K562 (cell line): ENCODE data around the gene ACLY. TPM values are rescaled to one million over a fixed set of nuclear protein-coding genes. Genes with fewer than 3 reads are reported as not detected.

Experiments used
- BACH1 ChIP-seq: fragments of 200-800 bp; sonication (Bioruptor generic); IDR thresholded peaks from 2 replicates; pipeline ENCODE4 v1.6.1; 2016; ENCODE audit warnings: missing genetic modification characterization, missing compliant biosample characterization
- CBX5 ChIP-seq: IDR thresholded peaks from 2 replicates; pipeline ENCODE4 v1.6.1; 2014; ENCODE audit warnings: low read depth, borderline replicate concordance
- HNRNPUL1 ChIP-seq: fragments of 200-400 bp; formaldehyde crosslinking; IDR thresholded peaks from 2 replicates; pipeline ENCODE4 v1.6.1; 2017; ENCODE audit warnings: low read length
- HOXB6 ChIP-seq: fragments of 250-450 bp; sonication (Bioruptor Pico); IDR thresholded peaks from 2 replicates; pipeline ENCODE4 v1.5.1; 2022; ENCODE audit warnings: mild to moderate bottlenecking, borderline replicate concordance
- KLF13 ChIP-seq: fragments of 450-650 bp; IDR thresholded peaks from 2 replicates; pipeline ENCODE4 v1.6.1; 2016; ENCODE audit warnings: missing genetic modification characterization, low read depth, mild to moderate bottlenecking, missing compliant biosample characterization, moderate library complexity, borderline replicate concordance
- MAFF ChIP-seq: IDR thresholded peaks from 2 replicates; pipeline ENCODE4 v1.6.1; 2012; ENCODE audit warnings: low read length, improper control_type of control experiment
- MTA3 ChIP-seq: fragments of 450-650 bp; formaldehyde crosslinking; IDR thresholded peaks from 2 replicates; pipeline ENCODE4 v1.6.1; 2017; ENCODE audit warnings: mild to moderate bottlenecking, borderline replicate concordance
- NFIX ChIP-seq: fragments of 250-450 bp; sonication (Bioruptor Pico); IDR thresholded peaks from 2 replicates; pipeline ENCODE4 v1.4.0; 2020; ENCODE audit warnings: low read depth, mild to moderate bottlenecking, moderate library complexity
- POU5F1 ChIP-seq: fragments of 150-350 bp; IDR thresholded peaks from 2 replicates; pipeline ENCODE4 v1.6.1; 2014; ENCODE audit warnings: borderline replicate concordance, low read length, low read depth, mild to moderate bottlenecking; ENCODE audit not compliant: partially characterized antibody
- RB1 ChIP-seq: fragments of 450-650 bp; IDR thresholded peaks from 2 replicates; pipeline ENCODE4 v1.6.1; 2017; ENCODE audit warnings: low read depth, mild to moderate bottlenecking
- RNF2 ChIP-seq: sonication (generic); IDR thresholded peaks from 2 replicates; pipeline ENCODE4 v1.6.1; 2016
- SIRT6 ChIP-seq: IDR thresholded peaks from one replicate; pipeline ENCODE4 v1.6.1; 2012; ENCODE audit warnings: low read depth, mild to moderate bottlenecking, control low read depth, inconsistent platforms, low read length, moderate library complexity
- SNIP1 ChIP-seq: fragments of 450-650 bp; IDR thresholded peaks from 2 replicates; pipeline ENCODE4 v1.7.1; 2017; ENCODE audit warnings: low read depth, mild to moderate bottlenecking
- TCF3 ChIP-seq: sonication (generic); formaldehyde crosslinking; IDR thresholded peaks from 2 replicates; pipeline ENCODE4 v1.4.0; 2020; ENCODE audit warnings: mild to moderate bottlenecking, missing genetic modification reagents
- ZNF408 ChIP-seq: fragments of 250-450 bp; sonication (Bioruptor Pico); IDR thresholded peaks from 2 replicates; pipeline ENCODE4 v1.4.0; 2020; ENCODE audit warnings: low read depth, mild to moderate bottlenecking, moderate library complexity
- polyA plus RNA-seq, 8 experiments: library from polyadenylated mRNA; depleted of rRNA in 4 of 8; stranded (reverse) in 5 of 8; unstranded in 3 of 8; fragments of >200 nt; fragmentation: Nextera tagmentation in 2 of 8; fragmentation: Illumina TruSeq in 1 of 8; extraction: Ambion mirVana in 2 of 8; extraction: Trizol in 1 of 8; gene quantifications; 2 replicates each; pipeline versions ENCODE4 v1.2.1 to v1.2.3, GENCODE V29; 2011 to 2014; ENCODE audit warnings: inconsistent platforms in 1 of 8, missing spikeins in 1 of 8
- total RNA-seq, 7 experiments: library from RNA; depleted of rRNA in 6 of 7; stranded (reverse); fragments of >200 nt in 6 of 7; fragmentation: Illumina TruSeq in 2 of 7; extraction: Trizol in 2 of 7; gene quantifications; 2 replicates each; pipeline versions ENCODE4 v1.2.1 to v1.2.3, GENCODE V29; 2011 to 2021; ENCODE audit warnings: low replicate concordance in 1 of 7
- TF ChIP-seq, protein P1 (sequence below): fragments of 450-650 bp; IDR thresholded peaks from 2 replicates; pipeline ENCODE4 v1.6.1; 2017; ENCODE audit warnings: antibody characterized with exemption, mild to moderate bottlenecking
- TF ChIP-seq, protein P2 (sequence below): sonication (generic); formaldehyde crosslinking; IDR thresholded peaks from 2 replicates; pipeline ENCODE4 v1.5.0; 2020; ENCODE audit warnings: missing genetic modification reagents
- TF ChIP-seq, protein P3 (sequence below): fragments of 450-650 bp; formaldehyde crosslinking; IDR thresholded peaks from 2 replicates; pipeline ENCODE4 v1.4.0; 2020; ENCODE audit warnings: mild to moderate bottlenecking, moderate library complexity
- TF ChIP-seq, protein P4 (sequence below): fragments of 200-800 bp; sonication (Bioruptor generic); IDR thresholded peaks from 2 replicates; pipeline ENCODE4 v1.6.1; 2017; ENCODE audit warnings: missing genetic modification characterization, missing compliant biosample characterization

Gene ACLY
- total and polyA plus RNA-seq, 9 of the 15 experiments (the other 6 are each of a cell fraction or from before 2014, with no cell fraction given), result 42.9 to 280 (median 125) TPM

DNA sequence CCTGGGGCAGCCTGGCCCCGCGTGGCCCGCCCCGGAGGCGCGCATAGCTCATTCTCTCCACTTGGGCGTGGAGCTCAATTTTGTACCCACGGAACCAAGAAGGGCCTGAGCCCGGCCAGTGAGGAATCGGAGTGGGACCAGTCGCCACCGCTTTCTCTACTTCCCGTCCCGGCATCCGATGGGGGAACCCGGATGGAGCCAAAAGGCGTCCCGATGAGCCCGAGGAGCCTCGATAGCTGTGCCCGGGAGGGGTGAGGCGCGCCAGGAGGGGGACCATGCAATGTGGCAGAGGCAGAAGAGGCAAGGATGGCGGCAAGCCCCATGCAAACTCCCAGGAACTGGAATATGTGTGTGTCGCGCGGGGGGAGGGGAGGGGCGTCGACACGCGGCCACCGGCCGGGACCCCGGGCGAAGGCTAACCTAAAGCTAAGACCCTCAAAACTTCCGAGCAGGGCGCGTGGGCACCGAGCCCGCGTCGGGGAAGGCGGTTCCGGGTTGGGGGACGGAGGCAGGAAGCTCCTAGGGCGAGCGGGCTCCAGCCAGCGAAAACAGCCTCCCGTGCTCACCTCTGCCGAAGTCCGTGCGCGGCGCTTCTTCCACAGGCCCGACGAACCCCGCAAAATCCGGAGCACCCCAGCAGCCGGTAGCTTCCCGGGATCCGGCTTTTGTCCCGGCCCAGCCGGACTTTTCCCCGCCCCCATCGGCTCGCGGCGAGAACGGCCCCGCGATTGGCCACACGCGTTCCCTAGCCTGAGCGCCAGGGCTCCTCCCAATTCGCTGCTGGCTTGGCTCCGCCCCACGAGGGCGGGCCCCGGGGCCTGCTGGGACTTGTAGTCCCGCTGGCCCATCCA is at the start of gene ACLY (continued):
- no peak for TF ChIP-seq KLF13 (tag)
- TF ChIP-seq, protein P1, sequence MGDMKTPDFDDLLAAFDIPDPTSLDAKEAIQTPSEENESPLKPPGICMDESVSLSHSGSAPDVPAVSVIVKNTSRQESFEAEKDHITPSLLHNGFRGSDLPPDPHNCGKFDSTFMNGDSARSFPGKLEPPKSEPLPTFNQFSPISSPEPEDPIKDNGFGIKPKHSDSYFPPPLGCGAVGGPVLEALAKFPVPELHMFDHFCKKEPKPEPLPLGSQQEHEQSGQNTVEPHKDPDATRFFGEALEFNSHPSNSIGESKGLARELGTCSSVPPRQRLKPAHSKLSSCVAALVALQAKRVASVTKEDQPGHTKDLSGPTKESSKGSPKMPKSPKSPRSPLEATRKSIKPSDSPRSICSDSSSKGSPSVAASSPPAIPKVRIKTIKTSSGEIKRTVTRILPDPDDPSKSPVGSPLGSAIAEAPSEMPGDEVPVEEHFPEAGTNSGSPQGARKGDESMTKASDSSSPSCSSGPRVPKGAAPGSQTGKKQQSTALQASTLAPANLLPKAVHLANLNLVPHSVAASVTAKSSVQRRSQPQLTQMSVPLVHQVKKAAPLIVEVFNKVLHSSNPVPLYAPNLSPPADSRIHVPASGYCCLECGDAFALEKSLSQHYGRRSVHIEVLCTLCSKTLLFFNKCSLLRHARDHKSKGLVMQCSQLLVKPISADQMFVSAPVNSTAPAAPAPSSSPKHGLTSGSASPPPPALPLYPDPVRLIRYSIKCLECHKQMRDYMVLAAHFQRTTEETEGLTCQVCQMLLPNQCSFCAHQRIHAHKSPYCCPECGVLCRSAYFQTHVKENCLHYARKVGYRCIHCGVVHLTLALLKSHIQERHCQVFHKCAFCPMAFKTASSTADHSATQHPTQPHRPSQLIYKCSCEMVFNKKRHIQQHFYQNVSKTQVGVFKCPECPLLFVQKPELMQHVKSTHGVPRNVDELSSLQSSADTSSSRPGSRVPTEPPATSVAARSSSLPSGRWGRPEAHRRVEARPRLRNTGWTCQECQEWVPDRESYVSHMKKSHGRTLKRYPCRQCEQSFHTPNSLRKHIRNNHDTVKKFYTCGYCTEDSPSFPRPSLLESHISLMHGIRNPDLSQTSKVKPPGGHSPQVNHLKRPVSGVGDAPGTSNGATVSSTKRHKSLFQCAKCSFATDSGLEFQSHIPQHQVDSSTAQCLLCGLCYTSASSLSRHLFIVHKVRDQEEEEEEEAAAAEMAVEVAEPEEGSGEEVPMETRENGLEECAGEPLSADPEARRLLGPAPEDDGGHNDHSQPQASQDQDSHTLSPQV, result no peak
- TF ChIP-seq, protein P2, sequence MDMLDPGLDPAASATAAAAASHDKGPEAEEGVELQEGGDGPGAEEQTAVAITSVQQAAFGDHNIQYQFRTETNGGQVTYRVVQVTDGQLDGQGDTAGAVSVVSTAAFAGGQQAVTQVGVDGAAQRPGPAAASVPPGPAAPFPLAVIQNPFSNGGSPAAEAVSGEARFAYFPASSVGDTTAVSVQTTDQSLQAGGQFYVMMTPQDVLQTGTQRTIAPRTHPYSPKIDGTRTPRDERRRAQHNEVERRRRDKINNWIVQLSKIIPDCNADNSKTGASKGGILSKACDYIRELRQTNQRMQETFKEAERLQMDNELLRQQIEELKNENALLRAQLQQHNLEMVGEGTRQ (CRISPR knock-in tag), result peak; percentile 43
- TF ChIP-seq MAFF, result no peak
- TF ChIP-seq SIRT6, result no peak
- no peak for TF ChIP-seq BACH1 (tag)
- peak; percentile 29; the same call in 1 of the 2 replicates for TF ChIP-seq RB1
- no peak for TF ChIP-seq ZNF408 (CRISPR knock-in tag)
- no peak for TF ChIP-seq HOXB6 (CRISPR knock-in tag)
- TF ChIP-seq TCF3 (CRISPR knock-in tag), result no peak
- TF ChIP-seq HNRNPUL1, result no peak
- no peak for TF ChIP-seq SNIP1
- no peak for TF ChIP-seq NFIX (CRISPR knock-in tag)
- no peak for TF ChIP-seq CBX5
- no peak for TF ChIP-seq RNF2
- TF ChIP-seq, protein P3, sequence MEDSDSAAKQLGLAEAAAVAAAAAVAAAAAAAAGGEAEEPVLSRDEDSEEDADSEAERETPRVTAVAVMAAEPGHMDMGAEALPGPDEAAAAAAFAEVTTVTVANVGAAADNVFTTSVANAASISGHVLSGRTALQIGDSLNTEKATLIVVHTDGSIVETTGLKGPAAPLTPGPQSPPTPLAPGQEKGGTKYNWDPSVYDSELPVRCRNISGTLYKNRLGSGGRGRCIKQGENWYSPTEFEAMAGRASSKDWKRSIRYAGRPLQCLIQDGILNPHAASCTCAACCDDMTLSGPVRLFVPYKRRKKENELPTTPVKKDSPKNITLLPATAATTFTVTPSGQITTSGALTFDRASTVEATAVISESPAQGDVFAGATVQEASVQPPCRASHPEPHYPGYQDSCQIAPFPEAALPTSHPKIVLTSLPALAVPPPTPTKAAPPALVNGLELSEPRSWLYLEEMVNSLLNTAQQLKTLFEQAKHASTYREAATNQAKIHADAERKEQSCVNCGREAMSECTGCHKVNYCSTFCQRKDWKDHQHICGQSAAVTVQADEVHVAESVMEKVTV (CRISPR knock-in tag), result no peak
- TF ChIP-seq MTA3, result peak; percentile 58; the same call in 1 of the 2 replicates
- TF ChIP-seq, protein P4, sequence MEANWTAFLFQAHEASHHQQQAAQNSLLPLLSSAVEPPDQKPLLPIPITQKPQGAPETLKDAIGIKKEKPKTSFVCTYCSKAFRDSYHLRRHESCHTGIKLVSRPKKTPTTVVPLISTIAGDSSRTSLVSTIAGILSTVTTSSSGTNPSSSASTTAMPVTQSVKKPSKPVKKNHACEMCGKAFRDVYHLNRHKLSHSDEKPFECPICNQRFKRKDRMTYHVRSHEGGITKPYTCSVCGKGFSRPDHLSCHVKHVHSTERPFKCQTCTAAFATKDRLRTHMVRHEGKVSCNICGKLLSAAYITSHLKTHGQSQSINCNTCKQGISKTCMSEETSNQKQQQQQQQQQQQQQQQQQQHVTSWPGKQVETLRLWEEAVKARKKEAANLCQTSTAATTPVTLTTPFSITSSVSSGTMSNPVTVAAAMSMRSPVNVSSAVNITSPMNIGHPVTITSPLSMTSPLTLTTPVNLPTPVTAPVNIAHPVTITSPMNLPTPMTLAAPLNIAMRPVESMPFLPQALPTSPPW (CRISPR knock-in tag), result peak; percentile 80; the same call in 1 of the 2 replicates
- TF ChIP-seq POU5F1, result no peak
